Measurements from ENCODE around the gene TWIST1.

- TF ChIP-seq POLR2A (IDR thresholded peaks at IDR 0.05) (no peak), CTCF (IDR thresholded peaks at IDR 0.05) (no peak), POLR2AphosphoS5 (IDR thresholded peaks at IDR 0.05) (no peak)
Observed at GRCh38 chr7:19110026-19110730, 7.3 kb downstream of the TWIST1 start.
